ENCODE data around the gene TTLL9. TPM values are rescaled to one million over a fixed set of nuclear protein-coding genes. Genes with fewer than 3 reads are reported as not detected.

TTLL9 gene
- total RNA-seq, 1 donor from 2014 or later = 2.4 TPM

GRCh38 chr20:31843881-31844280 is 26.6 kb upstream of the TTLL9 start:
- H3K9me3 Mint-ChIP-seq (ENCODE audit: low read depth) = no peaks in the 10 kb centered on the region
- H3K36me3 Mint-ChIP-seq (ENCODE audit: insufficient read depth) = no peaks in the 10 kb centered on the region
- no peak for TF ChIP-seq CTCF (IDR thresholded peaks at IDR 0.05; ENCODE audit: unreplicated experiment)
- DNase-seq (ENCODE audit: low spot score, unreplicated experiment) = no peak
- peaks cover 3% of the 10 kb centered on the region for H3K4me1 Mint-ChIP-seq (ENCODE audit: low read depth)
- no peak overlapping the region for H3K27ac Mint-ChIP-seq
- H3K4me3 Mint-ChIP-seq (ENCODE audit: low read depth) = no peak overlapping the region
- H3K27me3 Mint-ChIP-seq = peaks cover 19% of the 10 kb centered on the region

GRCh38 chr20:31844737-31845299 is 25.6 kb upstream of the TTLL9 start:
- Mint-ChIP-seq H3K4me1 (ENCODE audit: low read depth) (peaks cover 3% of the 10 kb centered on the region), H3K27me3 (peaks cover 27% of the 10 kb centered on the region), H3K4me3 (ENCODE audit: low read depth) (no peak overlapping the region), H3K36me3 (ENCODE audit: insufficient read depth) (no peaks in the 10 kb centered on the region), H3K9me3 (ENCODE audit: low read depth) (no peaks in the 10 kb centered on the region), H3K27ac (no peak overlapping the region)
- no peak for DNase-seq (ENCODE audit: low spot score, unreplicated experiment)
- TF ChIP-seq CTCF (IDR thresholded peaks at IDR 0.05; ENCODE audit: unreplicated experiment) = no peak

- no peak within 1 kb of the TSS for H3K4me3 Mint-ChIP-seq (ENCODE audit: low read depth)
- DNase-seq (ENCODE audit: low spot score, unreplicated experiment) = no peak
- H3K4me1 Mint-ChIP-seq (ENCODE audit: low read depth) = peaks cover 3% of the 10 kb centered on the region
- H3K9me3 Mint-ChIP-seq (ENCODE audit: low read depth) = no peaks in the 10 kb centered on the region
- H3K36me3 Mint-ChIP-seq (ENCODE audit: insufficient read depth) = no peaks in the 10 kb centered on the region
- no peak for TF ChIP-seq CTCF (IDR thresholded peaks at IDR 0.05; ENCODE audit: unreplicated experiment)
- H3K27me3 Mint-ChIP-seq = peaks cover 32% of the 10 kb centered on the region
- no peak within 1 kb of the TSS for H3K27ac Mint-ChIP-seq
These were observed 25.1 kb upstream of the TTLL9 start, which contains the start of gene FOXS1 for GRCh38 chr20:31845300-31845863. FOXS1 (minus strand) TSS chr20:31845604; CDS start chr20:31845542, 62 bp downstream.

GRCh38 chr20:31846793-31847138 is 23.7 kb upstream of the TTLL9 start:
- H3K9me3 Mint-ChIP-seq (ENCODE audit: low read depth) = no peaks in the 10 kb centered on the region
- H3K4me1 Mint-ChIP-seq (ENCODE audit: low read depth) = peaks cover 3% of the 10 kb centered on the region
- H3K27ac Mint-ChIP-seq = no peak overlapping the region
- H3K36me3 Mint-ChIP-seq (ENCODE audit: insufficient read depth) = no peaks in the 10 kb centered on the region
- no peak for TF ChIP-seq CTCF (IDR thresholded peaks at IDR 0.05; ENCODE audit: unreplicated experiment)
- H3K4me3 Mint-ChIP-seq (ENCODE audit: low read depth) = no peak overlapping the region
- DNase-seq (ENCODE audit: low spot score, unreplicated experiment) = no peak
- peaks cover 46% of the 10 kb centered on the region for H3K27me3 Mint-ChIP-seq

- no peaks in the 10 kb centered on the region for H3K36me3 Mint-ChIP-seq (ENCODE audit: insufficient read depth)
- no peak for DNase-seq (ENCODE audit: low spot score, unreplicated experiment)
- H3K9me3 Mint-ChIP-seq (ENCODE audit: low read depth) = no peaks in the 10 kb centered on the region
- H3K4me1 Mint-ChIP-seq (ENCODE audit: low read depth) = no peaks in the 10 kb centered on the region
- no peak overlapping the region for H3K4me3 Mint-ChIP-seq (ENCODE audit: low read depth)
- peaks cover 47% of the 10 kb centered on the region for H3K27me3 Mint-ChIP-seq
- H3K27ac Mint-ChIP-seq = no peak overlapping the region
- TF ChIP-seq CTCF (IDR thresholded peaks at IDR 0.05; ENCODE audit: unreplicated experiment) = no peak
These were observed 22.1 kb upstream of the TTLL9 start for GRCh38 chr20:31848088-31848999.
